ENCODE measurements around the gene NDUFS2.
"Not testable (repeated sequence)": the region's sequence is repeated elsewhere in the genome, so short reads cannot be mapped to it uniquely, and the experiment has no call there.

The NDUFS2 gene

GRCh38 chr1:161218301-161219077 is 16.3 kb downstream of the NDUFS2 start:
- DNase-seq (ENCODE audit: low read depth in 4 of 4, low spot score in 1 of 4), result no peak

- DNase-seq (ENCODE audit: low read depth in 4 of 4, low spot score in 1 of 4), result no peak
These were observed 17.1 kb downstream of the NDUFS2 start for GRCh38 chr1:161219078-161219892.

- DNase-seq (ENCODE audit: low read depth in 4 of 4, low spot score in 1 of 4), result no peak
These were observed 17.8 kb downstream of the NDUFS2 start for GRCh38 chr1:161220002-161220401.

- DNase-seq (ENCODE audit: low read depth in 4 of 4, low spot score in 1 of 4), result no peak
These were observed 20.2 kb downstream of the NDUFS2 start for GRCh38 chr1:161222175-161223019.

- DNase-seq (ENCODE audit: low read depth in 4 of 4, low spot score in 1 of 4), result no peak
These were observed 21.9 kb downstream of the NDUFS2 start for GRCh38 chr1:161223805-161224694.

- not testable (repeated sequence) for DNase-seq (ENCODE audit: low read depth in 4 of 4, low spot score in 1 of 4)
These were observed 22.5 kb downstream of the NDUFS2 start for GRCh38 chr1:161224695-161225087.

- no peak for DNase-seq (ENCODE audit: low read depth in 4 of 4, low spot score in 1 of 4)
These were observed 23.0 kb downstream of the NDUFS2 start for GRCh38 chr1:161225178-161225533.

- peak; percentile 66 to 81 (median 72) for DNase-seq (ENCODE audit: low read depth in 4 of 4, low spot score in 1 of 4)
These were observed 23.6 kb downstream of the NDUFS2 start, which contains the start of gene TOMM40L for GRCh38 chr1:161225534-161226319. Gene TOMM40L (plus strand): TSS chr1:161226060. CDS start chr1:161226490, 430 bp downstream.

- DNase-seq (ENCODE audit: low read depth in 4 of 4, low spot score in 1 of 4), result no peak
These were observed 24.1 kb downstream of the NDUFS2 start for GRCh38 chr1:161226320-161226711.

- DNase-seq (ENCODE audit: low read depth in 4 of 4, low spot score in 1 of 4), result no peak
These were observed 24.6 kb downstream of the NDUFS2 start for GRCh38 chr1:161226759-161227158.

- peak; percentile 83 to 94 (median 88) for DNase-seq (ENCODE audit: low read depth in 4 of 4, low spot score in 1 of 4)
These were observed 25.2 kb downstream of the NDUFS2 start for GRCh38 chr1:161227196-161227871.

GRCh38 chr1:161228032-161228431 is 25.9 kb downstream of the NDUFS2 start:
- DNase-seq (ENCODE audit: low read depth in 4 of 4, low spot score in 1 of 4), result no peak

- no peak for DNase-seq (ENCODE audit: low read depth in 4 of 4, low spot score in 1 of 4)
These were observed 27.7 kb downstream of the NDUFS2 start for GRCh38 chr1:161229896-161230295.

GRCh38 chr1:161230762-161231161 is 28.6 kb downstream of the NDUFS2 start:
- DNase-seq (ENCODE audit: low read depth in 4 of 4, low spot score in 1 of 4), result no peak

GRCh38 chr1:161233102-161233501 is 30.9 kb downstream of the NDUFS2 start:
- DNase-seq (ENCODE audit: low read depth in 4 of 4, low spot score in 1 of 4), result no peak

GRCh38 chr1:161235957-161236775 is 34.0 kb downstream of the NDUFS2 start:
- no peak for DNase-seq (ENCODE audit: low read depth in 4 of 4, low spot score in 1 of 4)

GRCh38 chr1:161238039-161238473 is 35.9 kb downstream of the NDUFS2 start, which contains the start of gene NR1I3:
Gene NR1I3 (minus strand): TSS chr1:161238203. CDS start chr1:161236565, 1,638 bp downstream.
- no peak for DNase-seq (ENCODE audit: low read depth in 4 of 4, low spot score in 1 of 4)

GRCh38 chr1:161241682-161242081 is 39.5 kb downstream of the NDUFS2 start:
- DNase-seq (ENCODE audit: low read depth in 4 of 4, low spot score in 1 of 4), result no peak

All from stimulated activated CD4-positive, alpha-beta T cell treated with anti-CD3 and anti-CD28 coated beads, Interleukin-1b, Interleukin-23, amount 100 ng/mL, for 24 hours (primary cell).